Endodermal cell (in vitro differentiated cells): Measurements from ENCODE around the gene KIF26A. TPM values are rescaled to one million over a fixed set of nuclear protein-coding genes. Genes with fewer than 3 reads are reported as not detected.

Source experiments
- DNase-seq: peaks from one replicate; pipeline ENCODE4 v3.0.0-alpha.2; 2017
- H3K27ac ChIP-seq: 2 replicates; pipeline ENCODE4 v1.5.1; 2013; ENCODE audit warnings: mild to moderate bottlenecking, low read depth, low read length, moderate library complexity
- H3K27me3 ChIP-seq: 2 replicates; pipeline ENCODE4 v1.6.1; 2013; ENCODE audit warnings: mild to moderate bottlenecking, low read length, moderate library complexity; ENCODE audit not compliant: insufficient read depth, control insufficient read depth, poor library complexity, severe bottlenecking
- H3K36me3 ChIP-seq: 2 replicates; pipeline ENCODE4 v1.7.0; 2013; ENCODE audit warnings: mild to moderate bottlenecking, low read length, moderate library complexity; ENCODE audit not compliant: control insufficient read depth, insufficient read depth
- H3K4me1 ChIP-seq: one replicate; pipeline ENCODE4 v1.7.0; 2013; ENCODE audit warnings: low read length; ENCODE audit not compliant: control insufficient read depth, insufficient read depth
- H3K4me3 ChIP-seq: 2 replicates; pipeline ENCODE4 v1.5.1; 2013; ENCODE audit warnings: mild to moderate bottlenecking, low read length, moderate library complexity
- H3K9ac ChIP-seq: 2 replicates; pipeline ENCODE4 v1.6.1; 2013; ENCODE audit warnings: mild to moderate bottlenecking, low read length, moderate library complexity; ENCODE audit not compliant: poor library complexity, severe bottlenecking; ENCODE audit errors: extremely low read depth
- H3K9me3 ChIP-seq: 2 replicates; pipeline ENCODE4 v1.6.1; 2013; ENCODE audit warnings: mild to moderate bottlenecking, low read length, moderate library complexity; ENCODE audit not compliant: control insufficient read depth
- H3K27ac Mint-ChIP-seq: 2 replicates; pipeline ENCODE4 v1.8.0; 2020; ENCODE audit warnings: mixed read lengths
- H3K27me3 Mint-ChIP-seq: 2 replicates; pipeline ENCODE4 v1.8.0; 2021; ENCODE audit warnings: mild to moderate bottlenecking, mixed read lengths; ENCODE audit not compliant: insufficient read depth
- H3K36me3 Mint-ChIP-seq: 2 replicates; pipeline ENCODE4 v1.8.0; 2020; ENCODE audit warnings: low read depth, mixed read lengths
- H3K4me1 Mint-ChIP-seq: 2 replicates; pipeline ENCODE4 v1.8.0; 2020; ENCODE audit warnings: mixed read lengths
- H3K4me3 Mint-ChIP-seq: 2 replicates; pipeline ENCODE4 v1.8.0; 2020; ENCODE audit warnings: mild to moderate bottlenecking, moderate library complexity, mixed read lengths
- H3K9me3 Mint-ChIP-seq: 2 replicates; pipeline ENCODE4 v1.8.0; 2020; ENCODE audit warnings: mild to moderate bottlenecking, mixed read lengths
- WGBS, 2 experiments: methylation state at CpG; one replicate each; pipeline versions ENCODE4 v1.1.5 to v1.1.7; 2013; ENCODE audit warnings: missing lambda C conversion rate in 2 of 2, mixed read lengths in 1 of 2; ENCODE audit not compliant: insufficient coverage in 1 of 2, insufficient read length in 1 of 2; 5-methylcytosine and 5-hydroxymethylcytosine counted together
- total RNA-seq, 2 donors: library from RNA; stranded (reverse); fragmentation: NEBNext Ultra II Directional in 1 of 2; extraction: Animal tissue kit (Norgen Biotek cat#: 25700) in 1 of 2; gene quantifications; 2 replicates in 1 of 2; 3 replicates in 1 of 2; pipeline ENCODE4 v1.2.1, GENCODE V29; 2021
- TF ChIP-seq, protein P1 (sequence below): fragments of 200-600 bp; sonication (generic); conservative IDR thresholded peaks from 2 replicates; pipeline ENCODE4 v1.5.0; 2021; ENCODE audit warnings: antibody characterized with exemption, mild to moderate bottlenecking

KIF26A gene
- total RNA-seq, 2 donors from 2014 or later: 36.7 to 54.8 TPM

DNA sequence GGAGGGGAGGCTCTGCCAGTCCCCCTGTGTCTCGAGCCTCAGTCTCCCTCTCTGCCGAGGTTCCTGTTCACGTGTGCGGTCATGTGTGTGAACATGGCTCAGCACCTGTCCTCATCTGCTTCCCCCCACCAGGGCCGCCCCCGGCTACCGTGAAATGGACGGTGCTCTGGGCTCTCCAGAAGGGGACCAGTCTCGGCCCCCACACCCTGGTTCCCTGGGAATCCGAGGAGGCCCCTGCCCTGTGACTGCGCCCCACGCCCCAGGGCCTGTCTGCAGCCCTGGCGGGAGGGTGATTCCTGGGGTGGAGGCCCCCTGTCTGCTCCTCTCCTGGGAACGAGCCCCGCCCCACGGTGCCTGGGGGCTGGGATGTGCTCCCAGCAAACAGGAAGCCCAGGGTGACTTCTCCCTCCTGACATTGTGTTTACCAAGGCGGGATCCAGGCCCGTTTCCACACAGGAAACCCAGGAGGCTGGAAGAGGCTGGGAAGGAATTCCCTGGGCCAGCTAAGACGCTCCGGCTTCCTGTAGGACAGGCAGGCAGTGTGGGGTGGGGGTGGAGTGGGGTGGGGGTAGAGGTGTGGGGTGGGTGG, 46.6 kb downstream of the KIF26A start:
- DNase-seq: no peak
- Mint-ChIP-seq H3K27me3 (no peaks in the 10 kb centered on the region), H3K9me3 (no peaks in the 10 kb centered on the region), H3K4me1 (no peaks in the 10 kb centered on the region), H3K36me3 (no peaks in the 10 kb centered on the region), H3K27ac (no peak overlapping the region), H3K4me3 (no peak overlapping the region)
- Histone ChIP-seq H3K4me1 (no peaks in the 10 kb centered on the region), H3K9ac (no peak overlapping the region), H3K27me3 (no peaks in the 10 kb centered on the region), H3K9me3 (no peaks in the 10 kb centered on the region), H3K4me3 (no peak overlapping the region), H3K27ac (no peak overlapping the region), H3K36me3 (no peaks in the 10 kb centered on the region)
- 83 to 87% methylated on average over 5 to 20 of the region's 20 CpGs for WGBS, 2 experiments
- TF ChIP-seq, protein P1, sequence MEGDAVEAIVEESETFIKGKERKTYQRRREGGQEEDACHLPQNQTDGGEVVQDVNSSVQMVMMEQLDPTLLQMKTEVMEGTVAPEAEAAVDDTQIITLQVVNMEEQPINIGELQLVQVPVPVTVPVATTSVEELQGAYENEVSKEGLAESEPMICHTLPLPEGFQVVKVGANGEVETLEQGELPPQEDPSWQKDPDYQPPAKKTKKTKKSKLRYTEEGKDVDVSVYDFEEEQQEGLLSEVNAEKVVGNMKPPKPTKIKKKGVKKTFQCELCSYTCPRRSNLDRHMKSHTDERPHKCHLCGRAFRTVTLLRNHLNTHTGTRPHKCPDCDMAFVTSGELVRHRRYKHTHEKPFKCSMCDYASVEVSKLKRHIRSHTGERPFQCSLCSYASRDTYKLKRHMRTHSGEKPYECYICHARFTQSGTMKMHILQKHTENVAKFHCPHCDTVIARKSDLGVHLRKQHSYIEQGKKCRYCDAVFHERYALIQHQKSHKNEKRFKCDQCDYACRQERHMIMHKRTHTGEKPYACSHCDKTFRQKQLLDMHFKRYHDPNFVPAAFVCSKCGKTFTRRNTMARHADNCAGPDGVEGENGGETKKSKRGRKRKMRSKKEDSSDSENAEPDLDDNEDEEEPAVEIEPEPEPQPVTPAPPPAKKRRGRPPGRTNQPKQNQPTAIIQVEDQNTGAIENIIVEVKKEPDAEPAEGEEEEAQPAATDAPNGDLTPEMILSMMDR: no peak

GRCh38 chr14:104185916-104186495, 47.6 kb downstream of the KIF26A start:
- Histone ChIP-seq H3K27me3 (no peaks in the 10 kb centered on the region), H3K9ac (no peak overlapping the region), H3K4me1 (no peaks in the 10 kb centered on the region), H3K36me3 (no peaks in the 10 kb centered on the region), H3K27ac (no peak overlapping the region), H3K9me3 (no peaks in the 10 kb centered on the region), H3K4me3 (no peak overlapping the region)
- no peaks in the 10 kb centered on the region for H3K4me1 Mint-ChIP-seq
- H3K27ac Mint-ChIP-seq: no peak overlapping the region
- H3K4me3 Mint-ChIP-seq: no peak overlapping the region
- TF ChIP-seq, protein P1: no peak
- no peak for DNase-seq
- no peaks in the 10 kb centered on the region for H3K27me3 Mint-ChIP-seq
- H3K9me3 Mint-ChIP-seq: no peaks in the 10 kb centered on the region
- H3K36me3 Mint-ChIP-seq: no peaks in the 10 kb centered on the region
- 92 to 98% methylated on average over 14 to 16 of the region's 16 CpGs for WGBS, 2 experiments

DNA sequence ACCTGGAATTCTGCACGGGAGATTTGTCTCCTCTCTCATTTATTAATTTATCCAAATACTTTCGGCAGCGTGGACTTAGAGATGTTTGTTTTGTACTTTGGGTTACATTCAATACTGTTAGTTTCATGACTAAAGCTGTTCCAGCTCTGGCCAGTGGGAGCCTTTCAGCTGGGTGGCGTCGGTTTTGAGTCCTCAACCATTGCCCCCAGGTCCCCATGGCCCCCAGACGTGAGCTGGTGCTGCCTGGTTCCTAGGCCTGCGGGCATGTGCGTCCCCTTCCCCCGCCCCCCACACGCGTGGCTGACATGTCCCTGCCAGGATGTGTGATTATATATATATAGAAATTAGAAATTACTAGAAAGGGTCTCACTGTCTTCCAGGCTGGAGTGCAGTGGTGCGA, 48.2 kb downstream of the KIF26A start:
- no peak overlapping the region for H3K4me3 ChIP-seq
- Mint-ChIP-seq H3K4me3 (no peak overlapping the region), H3K27ac (no peak overlapping the region), H3K36me3 (no peaks in the 10 kb centered on the region), H3K4me1 (no peaks in the 10 kb centered on the region), H3K27me3 (no peaks in the 10 kb centered on the region), H3K9me3 (no peaks in the 10 kb centered on the region)
- H3K27ac ChIP-seq: no peak overlapping the region
- WGBS, 2 experiments: 86 to 93% methylated on average over 2 to 9 of the region's 12 CpGs
- DNase-seq: no peak
- no peak overlapping the region for H3K9ac ChIP-seq
- no peaks in the 10 kb centered on the region for H3K36me3 ChIP-seq
- H3K4me1 ChIP-seq: no peaks in the 10 kb centered on the region
- TF ChIP-seq, protein P1: no peak
- no peaks in the 10 kb centered on the region for H3K9me3 ChIP-seq
- H3K27me3 ChIP-seq: no peaks in the 10 kb centered on the region
